Fibroblast of pulmonary artery (primary cell): ENCODE measurements around the gene PRCC.

ENCODE experiments used
- DNase-seq: peaks from one replicate; pipeline ENCODE4 v3.0.0-alpha.2; 2010; ENCODE audit warnings: low read depth
- H3K4me3 ChIP-seq: replicated peaks from 2 replicates; pipeline ENCODE4 v1.5.1; 2011; ENCODE audit warnings: low read depth, mild to moderate bottlenecking, control low read depth, low read length, moderate library complexity
- CTCF ChIP-seq: IDR thresholded peaks from 2 replicates; pipeline ENCODE4 v1.5.1; 2011; ENCODE audit warnings: mild to moderate bottlenecking, control low read depth, low read length, inconsistent platforms; ENCODE audit errors: missing control alignments

Gene PRCC

GRCh38 chr1:156775799-156776198 lies 8.5 kb downstream of the PRCC start:
- H3K4me3 ChIP-seq = no peak overlapping the region
- no peak for TF ChIP-seq CTCF
- no peak for DNase-seq

- no peak for DNase-seq
- no peak for TF ChIP-seq CTCF
Observed at GRCh38 chr1:156776942-156777341, 9.6 kb downstream of the PRCC start.

GRCh38 chr1:156777573-156777972 lies 10.2 kb downstream of the PRCC start:
- DNase-seq = no peak
- no peak overlapping the region for H3K4me3 ChIP-seq
- no peak for TF ChIP-seq CTCF

More at GRCh38 chr1:156776942-156777341, 9.6 kb downstream of the PRCC start:
- no peak overlapping the region for H3K4me3 ChIP-seq

GRCh38 chr1:156781585-156782186 lies 14.4 kb downstream of the PRCC start:
- no peak overlapping the region for H3K4me3 ChIP-seq
- peak; percentile 60 for DNase-seq
- no peak for TF ChIP-seq CTCF

GRCh38 chr1:156785458-156785857 lies 18.1 kb downstream of the PRCC start:
- DNase-seq = no peak
- no peak for TF ChIP-seq CTCF
- H3K4me3 ChIP-seq = no peak overlapping the region

- H3K4me3 ChIP-seq = no peak overlapping the region
- no peak for TF ChIP-seq CTCF
- DNase-seq = no peak
Observed at GRCh38 chr1:156786640-156787039, 19.3 kb downstream of the PRCC start.

- no peak for TF ChIP-seq CTCF
- H3K4me3 ChIP-seq = no peak overlapping the region
- DNase-seq = no peak
Observed at GRCh38 chr1:156788136-156788535, 20.8 kb downstream of the PRCC start.
